Thoracic aorta (tissue), 2 donors: ENCODE results near the gene ZNRF3. TPM values are rescaled to one million over a fixed set of nuclear protein-coding genes. Genes with fewer than 3 reads are reported as not detected.
A peak's percentile ranks its signal among the peaks of the same experiment; 100 is the strongest.

Source experiments
- ATAC-seq: fragments of 150-250 bp; one replicate; pipeline ENCODE4 v1.8.0; 2017; ENCODE audit warnings: low read depth; ENCODE audit not compliant: insufficient number of reproducible peaks, low FRiP score
- DNase-seq: peaks from one replicate; pipeline ENCODE4 v3.0.0-alpha.2; 2020; ENCODE audit warnings: low spot score
- H3K27ac ChIP-seq, 2 donors: fragments of 200-600 bp; sonication (generic); 1 replicate in 1 of 2; 2 replicates in 1 of 2; pipeline ENCODE4 v1.5.1; 2016; ENCODE audit warnings: mild to moderate bottlenecking in 2 of 2, moderate library complexity in 2 of 2
- H3K27me3 ChIP-seq: fragments of 200-600 bp; sonication (generic); replicated peaks from 2 replicates; pipeline ENCODE4 v1.6.0; 2016; ENCODE audit warnings: mild to moderate bottlenecking; ENCODE audit not compliant: insufficient read depth
- H3K36me3 ChIP-seq: fragments of 200-600 bp; sonication (generic); one replicate; pipeline ENCODE4 v1.5.1; 2016
- H3K4me1 ChIP-seq, 2 donors: fragments of 200-600 bp; sonication (generic); 1 replicate in 1 of 2; 2 replicates in 1 of 2; pipeline versions ENCODE4 v1.5.1 to v1.6.0; 2016; ENCODE audit warnings: low read depth in 2 of 2, mild to moderate bottlenecking in 1 of 2; ENCODE audit not compliant: control insufficient read depth in 1 of 2
- H3K4me3 ChIP-seq: fragments of 200-600 bp; sonication (generic); 2 replicates; pipeline ENCODE4 v1.5.1; 2016; ENCODE audit warnings: mild to moderate bottlenecking
- H3K9me3 ChIP-seq: fragments of 200-600 bp; sonication (generic); 2 replicates; pipeline ENCODE4 v1.5.1; 2016
- CTCF ChIP-seq: fragments of 200-600 bp; sonication (generic); IDR thresholded peaks from one replicate; pipeline ENCODE4 v1.5.1; 2019; ENCODE audit warnings: antibody characterized with exemption
- total RNA-seq, 2 donors: library from RNA; depleted of rRNA; stranded (reverse); fragments of >200 nt; gene quantifications; one replicate each; pipeline versions ENCODE4 v1.1.0 to v1.2.3, GENCODE V29; 2016

Gene ZNRF3
- total RNA-seq, 2 donors from 2014 or later, result 17.2 to 23.1 TPM

GRCh38 chr22:29073618-29074275 is 190.4 kb downstream of the ZNRF3 start:
- peak overlapping the region; percentile 82 for H3K4me3 ChIP-seq
- TF ChIP-seq CTCF, result no peak
- no peaks in the 10 kb centered on the region for H3K9me3 ChIP-seq
- no peak for ATAC-seq
- no peaks in the 10 kb centered on the region for H3K36me3 ChIP-seq
- peaks cover 15 to 28% of the 10 kb centered on the region in 2 donors for H3K4me1 ChIP-seq
- H3K27ac ChIP-seq, result no peak overlapping the region
- no peak for DNase-seq
- H3K27me3 ChIP-seq, result no peaks in the 10 kb centered on the region

DNA sequence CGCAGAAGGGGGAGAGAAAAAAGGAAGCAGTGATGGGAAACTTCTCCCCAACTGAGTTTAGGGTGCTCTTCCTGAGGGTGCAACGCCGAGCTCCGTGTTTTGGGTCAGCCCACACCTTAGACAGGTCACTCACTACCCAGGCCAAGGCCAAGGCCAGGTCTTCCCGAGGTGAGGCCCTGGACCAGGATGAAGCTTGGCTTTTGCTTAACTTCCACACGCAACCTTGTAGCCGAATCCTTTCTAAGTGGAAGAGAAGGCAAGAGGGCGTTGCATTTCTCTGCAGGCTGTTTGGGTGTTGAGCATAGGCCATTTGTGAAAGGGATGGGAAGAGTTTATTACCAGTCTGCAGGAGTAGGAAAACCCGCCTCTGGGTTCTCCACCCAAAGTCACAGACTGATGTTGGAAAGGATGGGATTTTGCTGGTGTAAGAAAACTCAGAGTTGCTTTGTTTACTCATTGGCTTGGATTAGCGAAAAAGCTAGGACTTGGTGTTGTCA is 191.0 kb downstream of the ZNRF3 start:
- Histone ChIP-seq H3K36me3 (no peaks in the 10 kb centered on the region), H3K4me1 (peaks cover 15 to 28% of the 10 kb centered on the region in 2 donors), H3K27me3 (no peaks in the 10 kb centered on the region), H3K9me3 (no peaks in the 10 kb centered on the region), H3K4me3 (peak overlapping the region; percentile 82), H3K27ac (no peak overlapping the region)
- ATAC-seq (no peak), DNase-seq (no peak)
- no peak for TF ChIP-seq CTCF

- no peaks in the 10 kb centered on the region for H3K9me3 ChIP-seq
- TF ChIP-seq CTCF, result no peak
- ATAC-seq (no peak), DNase-seq (no peak)
- no peak overlapping the region for H3K27ac ChIP-seq
- H3K4me1 ChIP-seq, result peaks cover 3 to 24% of the 10 kb centered on the region in 2 donors
- H3K27me3 ChIP-seq, result no peaks in the 10 kb centered on the region
- H3K4me3 ChIP-seq, result no peak overlapping the region
- no peaks in the 10 kb centered on the region for H3K36me3 ChIP-seq
Observed at GRCh38 chr22:29078036-29078868, 194.9 kb downstream of the ZNRF3 start.

DNA sequence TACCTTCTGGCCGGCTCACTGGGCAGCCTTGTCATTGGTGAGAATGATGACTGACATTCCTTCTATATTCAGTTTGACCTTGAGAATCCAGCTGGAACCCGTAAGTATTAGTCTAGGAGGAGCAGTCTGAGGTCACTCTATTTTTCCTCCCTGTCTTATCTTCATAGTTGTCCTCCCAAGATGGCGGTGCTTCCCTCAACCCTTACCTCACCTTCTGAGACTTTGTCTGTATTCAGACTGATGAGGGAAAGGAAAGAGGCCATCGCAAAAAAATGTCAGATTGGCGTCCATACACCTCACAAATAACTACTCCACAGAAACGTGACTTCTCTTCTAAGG is 195.5 kb downstream of the ZNRF3 start:
- Histone ChIP-seq H3K27ac (no peak overlapping the region), H3K9me3 (no peaks in the 10 kb centered on the region), H3K4me3 (no peak overlapping the region), H3K27me3 (no peaks in the 10 kb centered on the region), H3K4me1 (peaks cover 0 to 19% of the 10 kb centered on the region in 2 donors), H3K36me3 (no peaks in the 10 kb centered on the region)
- ATAC-seq (no peak), DNase-seq (no peak)
- TF ChIP-seq CTCF, result no peak

- Histone ChIP-seq H3K4me1 (peaks cover 0 to 14% of the 10 kb centered on the region in 2 donors), H3K4me3 (no peak overlapping the region), H3K9me3 (no peaks in the 10 kb centered on the region), H3K27ac (no peak overlapping the region), H3K27me3 (no peaks in the 10 kb centered on the region), H3K36me3 (no peaks in the 10 kb centered on the region)
- no peak for DNase-seq
- ATAC-seq, result no peak
- TF ChIP-seq CTCF, result no peak
Observed at GRCh38 chr22:29079218-29079901, 196.0 kb downstream of the ZNRF3 start.
